ENCODE data around the gene ALS2CL. TPM values are rescaled to one million over a fixed set of nuclear protein-coding genes. Genes with fewer than 3 reads are reported as not detected.
A peak's percentile ranks its signal among the peaks of the same experiment; 100 is the strongest.

The ALS2CL gene
- total and polyA plus RNA-seq, 12 donors = 1.5 to 48.3 (median 10.1) TPM

DNA sequence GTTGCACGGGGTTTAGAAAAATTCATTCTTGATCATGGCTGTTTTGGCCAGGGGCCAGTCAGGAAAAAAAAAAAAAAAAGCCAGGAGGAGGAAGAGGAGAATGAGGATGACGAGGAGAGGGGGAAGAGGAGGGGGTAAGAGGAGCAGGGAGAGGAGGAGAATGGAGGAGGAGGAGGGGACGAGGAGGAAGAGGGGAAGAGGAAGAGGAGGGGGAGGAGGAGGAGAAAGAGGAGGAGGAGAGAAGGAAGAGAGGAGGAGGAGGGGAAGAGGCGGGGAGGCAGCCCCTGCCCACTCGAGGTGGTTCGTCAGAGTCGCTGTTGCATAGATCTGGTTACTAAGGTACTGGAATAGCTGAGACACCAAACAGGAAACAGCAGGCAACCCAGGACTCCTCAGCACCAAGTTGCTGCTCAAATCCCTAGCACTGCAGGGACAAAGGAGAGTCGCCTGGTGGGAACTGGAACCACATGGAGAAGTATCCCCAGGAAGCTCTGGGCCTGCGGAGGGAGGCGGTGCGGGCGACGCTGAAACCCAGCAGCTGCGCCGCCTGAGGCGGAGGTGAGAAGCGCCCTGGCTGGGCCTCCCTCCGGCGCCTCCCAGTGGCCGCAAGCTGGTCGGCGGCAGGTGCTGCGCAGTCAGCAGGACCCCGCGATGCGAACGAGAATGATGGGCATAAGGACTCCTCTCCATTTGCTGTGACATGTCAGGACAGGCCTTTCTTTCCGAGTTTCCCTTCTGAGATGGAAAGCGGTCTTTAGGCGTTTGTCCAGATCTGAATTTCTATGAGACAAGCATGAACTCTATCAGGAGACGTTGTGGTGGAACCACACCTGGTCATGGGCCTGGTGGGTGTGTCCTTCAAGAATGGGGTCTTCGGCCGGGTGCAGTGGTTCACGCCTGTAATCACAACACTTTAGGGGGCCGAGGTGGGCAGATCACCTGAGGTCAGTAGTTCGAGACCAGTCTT, 63.6 kb downstream of the ALS2CL start:
- Histone ChIP-seq H3K27ac (peak overlapping the region in 2 of 5 donors; percentile 27 to 30), H3K4me3 (no peak overlapping the region), H3K27me3 (peaks cover 2% of the 10 kb centered on the region), H3K36me3 (replicated peaks in 1 of 2) (no peaks in the 10 kb centered on the region), H3K4me1 (replicated peaks in 1 of 2) (peaks cover 0 to 8% of the 10 kb centered on the region in 2 donors), H3K9me3 (replicated peaks in 1 of 3) (no peaks in the 10 kb centered on the region)
- peak; percentile 73 to 86 (median 80) for DNase-seq
- TF ChIP-seq, protein P1, sequence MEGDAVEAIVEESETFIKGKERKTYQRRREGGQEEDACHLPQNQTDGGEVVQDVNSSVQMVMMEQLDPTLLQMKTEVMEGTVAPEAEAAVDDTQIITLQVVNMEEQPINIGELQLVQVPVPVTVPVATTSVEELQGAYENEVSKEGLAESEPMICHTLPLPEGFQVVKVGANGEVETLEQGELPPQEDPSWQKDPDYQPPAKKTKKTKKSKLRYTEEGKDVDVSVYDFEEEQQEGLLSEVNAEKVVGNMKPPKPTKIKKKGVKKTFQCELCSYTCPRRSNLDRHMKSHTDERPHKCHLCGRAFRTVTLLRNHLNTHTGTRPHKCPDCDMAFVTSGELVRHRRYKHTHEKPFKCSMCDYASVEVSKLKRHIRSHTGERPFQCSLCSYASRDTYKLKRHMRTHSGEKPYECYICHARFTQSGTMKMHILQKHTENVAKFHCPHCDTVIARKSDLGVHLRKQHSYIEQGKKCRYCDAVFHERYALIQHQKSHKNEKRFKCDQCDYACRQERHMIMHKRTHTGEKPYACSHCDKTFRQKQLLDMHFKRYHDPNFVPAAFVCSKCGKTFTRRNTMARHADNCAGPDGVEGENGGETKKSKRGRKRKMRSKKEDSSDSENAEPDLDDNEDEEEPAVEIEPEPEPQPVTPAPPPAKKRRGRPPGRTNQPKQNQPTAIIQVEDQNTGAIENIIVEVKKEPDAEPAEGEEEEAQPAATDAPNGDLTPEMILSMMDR (IDR thresholded peaks at IDR 0.05) = peak; percentile 91 to 99 (median 96)
- no peak for TF ChIP-seq POLR2A (IDR thresholded peaks at IDR 0.05)
- 13 to 25% (median 16%) methylated on average over 15 to 36 of the region's 36 CpGs for WGBS, 4 donors
- intact Hi-C loops (cut with DNase I) = loop anchor here (2.0 to 5.0 kb wide), 2 partner anchors 141 to 143 kb away; no protein-coding TSS in a partner anchor

DNA sequence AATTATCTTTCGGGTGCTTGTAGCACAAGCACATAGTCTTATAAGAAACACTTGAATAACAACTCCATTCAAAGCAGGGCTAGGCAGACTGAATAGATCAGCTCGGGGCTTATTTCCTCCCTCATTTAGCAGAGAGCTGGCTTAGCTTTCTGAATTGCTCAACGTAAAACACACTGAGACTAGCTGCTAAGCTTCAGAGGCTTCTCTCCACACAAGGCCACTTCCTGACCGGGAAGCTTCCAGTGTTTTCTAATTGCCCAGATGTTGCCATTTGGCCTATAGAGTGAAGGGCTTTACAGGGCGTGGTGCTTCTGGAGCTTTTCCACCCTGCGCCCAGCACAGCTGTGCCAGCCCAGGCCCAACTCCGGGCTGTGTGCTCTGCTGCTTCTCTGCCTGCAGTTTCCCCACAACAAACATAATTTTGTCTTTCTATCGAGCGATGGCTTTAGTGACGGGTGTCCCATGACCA, 64.5 kb downstream of the ALS2CL start:
- peaks cover 6% of the 10 kb centered on the region for H3K27me3 ChIP-seq
- no peaks in the 10 kb centered on the region for H3K9me3 ChIP-seq (replicated peaks in 1 of 3)
- no peak overlapping the region for H3K4me3 ChIP-seq
- peak overlapping the region in 2 of 5 donors; percentile 26 to 54 for H3K27ac ChIP-seq
- WGBS, 4 donors = 77 to 88% (median 84%) methylated on average over 10 of the region's 10 CpGs
- intact Hi-C loops (cut with DNase I) = loop anchor here in 1 of 2 donors (2.0 kb wide), 1 partner anchor 140 kb away; no protein-coding TSS in a partner anchor
- DNase-seq = no peak
- TF ChIP-seq, protein P1 (IDR thresholded peaks at IDR 0.05) = no peak
- TF ChIP-seq POLR2A (IDR thresholded peaks at IDR 0.05) = no peak
- peaks cover 0 to 8% of the 10 kb centered on the region in 2 donors for H3K4me1 ChIP-seq (replicated peaks in 1 of 2)
- no peaks in the 10 kb centered on the region for H3K36me3 ChIP-seq (replicated peaks in 1 of 2)

DNA sequence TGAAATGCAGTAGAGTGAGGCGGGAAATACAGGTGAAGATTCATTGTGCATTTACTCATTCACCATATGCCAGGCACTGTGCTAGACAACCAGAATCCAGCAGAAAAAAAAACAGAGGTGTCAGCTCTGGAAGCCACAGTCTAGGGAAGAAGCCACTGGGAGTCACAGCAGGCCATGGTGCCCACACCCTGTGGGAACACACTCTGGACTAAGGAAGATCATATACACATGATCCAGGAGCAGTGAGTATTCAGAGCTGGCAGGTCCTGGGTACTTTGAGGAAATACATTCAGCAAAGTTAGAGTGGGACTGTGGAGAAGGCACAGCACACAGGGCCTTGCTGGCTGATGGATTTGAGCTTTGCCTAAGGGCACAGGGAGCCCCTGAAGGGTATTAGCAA, 66.4 kb downstream of the ALS2CL start:
- TF ChIP-seq, protein P1 (IDR thresholded peaks at IDR 0.05) = no peak
- TF ChIP-seq POLR2A (IDR thresholded peaks at IDR 0.05) = no peak
- H3K9me3 ChIP-seq (replicated peaks in 1 of 3) = no peaks in the 10 kb centered on the region
- no peak overlapping the region for H3K27ac ChIP-seq
- no peak overlapping the region for H3K4me3 ChIP-seq
- 88 to 100% (median 93%) methylated on average over 1 of the region's 1 CpG for WGBS, 4 donors
- intact Hi-C loops (cut with DNase I) = no loop called here
- no peak for DNase-seq
- H3K27me3 ChIP-seq = peaks cover 6% of the 10 kb centered on the region
- peaks cover 0 to 8% of the 10 kb centered on the region in 2 donors for H3K4me1 ChIP-seq (replicated peaks in 1 of 2)
- no peaks in the 10 kb centered on the region for H3K36me3 ChIP-seq (replicated peaks in 1 of 2)

DNA sequence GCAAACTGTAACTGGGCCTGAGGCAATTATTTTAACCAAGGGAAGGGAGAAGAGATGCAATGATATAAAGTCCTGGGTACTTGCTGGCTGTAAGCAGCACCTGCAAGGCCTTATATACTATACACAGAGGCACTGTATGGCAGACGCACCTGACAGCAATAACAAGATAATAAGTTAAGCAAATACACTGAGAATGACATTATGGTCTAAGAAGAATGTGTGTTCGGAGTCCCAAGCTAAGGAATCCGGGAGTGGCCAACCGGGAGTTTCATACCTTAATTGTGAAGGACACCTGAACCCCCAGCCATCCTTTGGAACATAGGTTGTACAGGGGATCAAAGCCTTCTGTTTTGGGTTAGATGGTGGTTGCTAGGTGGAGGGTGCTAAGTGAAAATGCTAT, 67.4 kb downstream of the ALS2CL start:
- TF ChIP-seq, protein P1 (IDR thresholded peaks at IDR 0.05) = no peak
- TF ChIP-seq POLR2A (IDR thresholded peaks at IDR 0.05) = no peak
- Histone ChIP-seq H3K9me3 (replicated peaks in 1 of 3) (no peaks in the 10 kb centered on the region), H3K4me1 (replicated peaks in 1 of 2) (peaks cover 0 to 8% of the 10 kb centered on the region in 2 donors), H3K36me3 (replicated peaks in 1 of 2) (no peaks in the 10 kb centered on the region), H3K4me3 (no peak overlapping the region), H3K27me3 (peaks cover 6% of the 10 kb centered on the region), H3K27ac (no peak overlapping the region)
- intact Hi-C loops (cut with DNase I) = no loop called here
- 85 to 93% (median 88%) methylated on average over 4 of the region's 4 CpGs for WGBS, 4 donors
- no peak for DNase-seq
